GM12878 (cell line): ENCODE data around the gene CLDN16. TPM values are rescaled to one million over a fixed set of nuclear protein-coding genes. Genes with fewer than 3 reads are reported as not detected.

Source experiments
- ATAC-seq: fragments of 200-7000 bp; cut with Tn5 transposase; 3 replicates; pipeline ENCODE4 v1.9.1; 2020; ENCODE audit warnings: mild to moderate bottlenecking, moderate library complexity
- Bru-seq: library from RNA; stranded (reverse); fragments of 400-500 nt; gene quantifications from one replicate; lab custom pipeline; 2021; lab: Mats Ljungman, UMichigan
- BruChase-seq, 2 experiments: library from RNA; stranded (reverse); fragments of 400-500 nt; gene quantifications; one replicate each; lab custom pipeline; 2021; lab: Mats Ljungman, UMichigan
- BruUV-seq: library from RNA; stranded (reverse); fragments of 400-500 nt; replicated peaks from 2 replicates; lab custom pipeline; 2021; lab: Mats Ljungman, UMichigan
- CTCF ChIA-PET: fragments of 300-600 bp; sonication (Branson Sonifier 250); formaldehyde crosslinking; extraction: SDS; loops from one replicate; lab custom pipeline; 2021; ENCODE audit warnings: inconsistent platforms; lab: Yijun Ruan, JAX
- POLR2A ChIA-PET: fragments of 350-600 bp; formaldehyde crosslinking; extraction: SDS; loops from one replicate; lab custom pipeline; 2021; ENCODE audit warnings: inconsistent platforms; lab: Charles Lee
- RAD21 ChIA-PET: fragments of 300-600 bp; sonication (Branson Sonifier 250); formaldehyde crosslinking; loops from one replicate; lab custom pipeline; 2023; ENCODE audit warnings: antibody characterized with exemption; ENCODE audit not compliant: unreplicated experiment; lab: Charles Lee
- SMC1A ChIA-PET: fragments of 300-600 bp; sonication (Branson Sonifier 250); formaldehyde crosslinking; loops from one replicate; lab custom pipeline; 2023; ENCODE audit not compliant: unreplicated experiment, uncharacterized antibody; lab: Charles Lee
- DNase-seq: peaks from one replicate; pipeline ENCODE4 v3.0.0-alpha.2; 2011; ENCODE audit warnings: low read depth, low spot score
- FAIRE-seq: peaks from 3 replicates; lab custom pipeline; 2011; peaks lifted over from hg19 to GRCh38; lab: Jason Lieb, UNC
- H2AFZ ChIP-seq: 2 replicates; pipeline ENCODE4 v1.6.0; 2011; ENCODE audit warnings: low read depth, low read length, control low read depth; ENCODE audit not compliant: control insufficient read depth
- H3K27ac ChIP-seq: 2 replicates; pipeline ENCODE4 v1.5.1; 2011; ENCODE audit warnings: control low read depth; ENCODE audit not compliant: control insufficient read depth, insufficient read depth
- H3K27me3 ChIP-seq, 2 experiments: replicated peaks in 1 of 2; 2 replicates each; pipeline versions ENCODE4 v1.6.0 to v1.6.1; 2011; ENCODE audit warnings: low read length in 1 of 2; ENCODE audit not compliant: control insufficient read depth in 2 of 2, insufficient read depth in 2 of 2
- H3K36me3 ChIP-seq, 2 experiments: 2 replicates each; pipeline ENCODE4 v1.5.1; 2011; ENCODE audit warnings: low read length in 1 of 2; ENCODE audit not compliant: control insufficient read depth in 2 of 2, insufficient read depth in 2 of 2
- H3K4me1 ChIP-seq: 2 replicates; pipeline ENCODE4 v1.6.1; 2011; ENCODE audit warnings: mild to moderate bottlenecking, low read length, moderate library complexity, mixed read lengths; ENCODE audit not compliant: control insufficient read depth, insufficient read depth
- H3K4me2 ChIP-seq: 2 replicates; pipeline ENCODE4 v1.6.0; 2011; ENCODE audit warnings: control low read depth; ENCODE audit not compliant: control insufficient read depth, insufficient read depth
- H3K4me3 ChIP-seq: fragments of 200-600 bp; sonication (generic); 2 replicates; pipeline ENCODE4 v1.5.1; 2016
- H3K79me2 ChIP-seq: 2 replicates; pipeline ENCODE4 v1.6.0; 2011; ENCODE audit warnings: low read length; ENCODE audit not compliant: control insufficient read depth, insufficient read depth
- H3K9ac ChIP-seq: 2 replicates; pipeline ENCODE4 v1.8.0; 2011; ENCODE audit warnings: low read length, control low read depth, mixed read lengths; ENCODE audit not compliant: control insufficient read depth, insufficient read depth
- H3K9me3 ChIP-seq: replicated peaks from 3 replicates; pipeline ENCODE4 v1.5.1; 2011; ENCODE audit warnings: mild to moderate bottlenecking, low read length; ENCODE audit not compliant: control insufficient read depth, insufficient read depth
- H4K20me1 ChIP-seq: 2 replicates; pipeline ENCODE4 v1.6.0; 2011; ENCODE audit not compliant: control insufficient read depth, insufficient read depth
- BRCA1 ChIP-seq: IDR thresholded peaks from 2 replicates; pipeline ENCODE4 v1.6.1; 2011; ENCODE audit warnings: low read depth, low read length, improper control_type of control experiment
- CUX1 ChIP-seq: IDR thresholded peaks from 2 replicates; pipeline ENCODE4 v1.6.1; 2012; ENCODE audit warnings: improper control_type of control experiment, low read depth, low read length; ENCODE audit not compliant: insufficient replicate concordance
- E2F4 ChIP-seq: IDR thresholded peaks from 2 replicates; pipeline ENCODE4 v1.6.1; 2012; ENCODE audit warnings: low read depth, low read length, improper control_type of control experiment
- ETV6 ChIP-seq, 2 experiments: fragments of 450-650 bp in 1 of 2; IDR thresholded peaks in 1 of 2; conservative IDR thresholded peaks in 1 of 2; 2 replicates each; pipeline ENCODE4 v1.6.1; 2014; ENCODE audit warnings: antibody characterized with exemption in 1 of 2, borderline replicate concordance in 1 of 2, low read depth in 1 of 2, mild to moderate bottlenecking in 1 of 2, moderate library complexity in 1 of 2
- NFYB ChIP-seq: IDR thresholded peaks from 2 replicates; pipeline ENCODE4 v1.6.1; 2011; ENCODE audit warnings: low read depth, mild to moderate bottlenecking, low read length, improper control_type of control experiment, moderate library complexity; ENCODE audit not compliant: insufficient read depth
- ZBTB40 ChIP-seq: fragments of 450-650 bp; IDR thresholded peaks from 2 replicates; pipeline ENCODE4 v1.6.1; 2016; ENCODE audit warnings: mild to moderate bottlenecking, moderate library complexity, borderline replicate concordance
- WGBS: methylation state at CpG from one replicate; pipeline ENCODE4 v1.1.6; 2016; ENCODE audit warnings: low lambda C conversion rate; ENCODE audit not compliant: insufficient replicate concordance, insufficient coverage; ENCODE audit errors: missing lambda C conversion rate; 5-methylcytosine and 5-hydroxymethylcytosine counted together
- in situ Hi-C: fragments of 300-500 bp; cut with MboI; formaldehyde crosslinking; loops from 9 replicates; pipeline ENCODE4 v1.14.3; 2018; ENCODE audit warnings: mixed read lengths
- intact Hi-C: fragments of 100-400 bp; cut with micrococcal nuclease; formaldehyde crosslinking; loops from one replicate; pipeline ENCODE4 v1.14.2; 2022; ENCODE audit not compliant: unreplicated experiment
- long read RNA-seq, 2 experiments: library from polyadenylated mRNA; unstranded; transcript quantifications; one replicate each; pipeline ENCODE4 v2.0.0, GENCODE V29; 2019 to 2020
- polyA minus RNA-seq, 3 experiments: library from RNA; depleted of rRNA, polyadenylated mRNA; stranded (reverse); fragments of >200 nt; gene quantifications; 2 replicates each; pipeline ENCODE4 v1.2.3, GENCODE V29; 2011
- polyA plus RNA-seq, 11 experiments: library from polyadenylated mRNA; depleted of rRNA in 4 of 11; unstranded in 6 of 11; stranded (reverse) in 5 of 11; fragments of >200 nt; fragmentation: Nextera tagmentation in 4 of 11; fragmentation: Illumina TruSeq in 1 of 11; extraction: Ambion mirVana in 4 of 11; extraction: Trizol in 1 of 11; gene quantifications; 1 replicate in 1 of 11; 2 replicates in 10 of 11; pipeline versions ENCODE4 v1.2.1 to v1.2.3, GENCODE V29; 2011 to 2016; ENCODE audit warnings: inconsistent platforms in 2 of 11, missing spikeins in 2 of 11, low read depth in 1 of 11
- total RNA-seq, 4 experiments: library from RNA; depleted of rRNA in 3 of 4; stranded (reverse); fragments of >200 nt in 3 of 4; fragmentation: Illumina TruSeq in 1 of 4; extraction: Trizol in 1 of 4; gene quantifications; 2 replicates each; pipeline versions ENCODE4 v1.2.1 to v1.2.3, GENCODE V29; 2013 to 2021

Gene CLDN16
- 20.9 and 22.7 TPM in 2 replicates for total RNA-seq (2013; cell fraction: nucleolus; rRNA removed)
- total RNA-seq (2014; rRNA removed) (3.6 and 5.4 TPM in 2 replicates), total RNA-seq (2014; rRNA removed; fragmentation: Illumina TruSeq; extraction: Trizol) (4.3 and 4.9 TPM in 2 replicates), total RNA-seq (2021) (3.2 and 3.6 TPM in 2 replicates), polyA plus RNA-seq (2011; rRNA removed) (26.6 and 31.7 TPM in 2 replicates), polyA plus RNA-seq (2014; fragmentation: Illumina TruSeq; extraction: Trizol) (4.9 and 11.1 TPM in 2 replicates), polyA plus RNA-seq (2014; fragmentation: Nextera tagmentation; extraction: Ambion mirVana) (1 to 10 TPM; 3.2 to 3.6 TPM), polyA plus RNA-seq (2014; rRNA removed) (3.7 and 4.6 TPM in 2 replicates), polyA plus RNA-seq (2016; fragmentation: Nextera tagmentation; extraction: Ambion mirVana) (1 to 10 TPM; 4.2 to 4.4 TPM), polyA minus RNA-seq (2011; rRNA and poly(A)+ RNA removed) (13.3 and 15.7 TPM in 2 replicates), Bru-seq, nascent RNA (percentile 50 among the genes with signal in this experiment), BruChase-seq, experiment 1, labeled RNA remaining after a 6-hour chase (percentile 68 among the genes with signal in this experiment), BruChase-seq, experiment 2, labeled RNA remaining after a 2-hour chase (percentile 67 among the genes with signal in this experiment)
- polyA plus RNA-seq (2011; ENCODE audit: low read depth) = 0.56 TPM
- 10.6 and 11.5 TPM in 2 replicates for polyA plus RNA-seq (2011; cell fraction: cytosol; rRNA removed)
- 7.1 and 8.4 TPM in 2 replicates for polyA plus RNA-seq (2011; cell fraction: nucleus; rRNA removed)
- polyA plus RNA-seq (2012) = 0.30 and 0.69 TPM in 2 replicates
- 4.3 and 4.6 TPM in 2 replicates for polyA minus RNA-seq (2011; cell fraction: cytosol; rRNA and poly(A)+ RNA removed)
- 6.8 and 13.8 TPM in 2 replicates for polyA minus RNA-seq (2011; cell fraction: nucleus; rRNA and poly(A)+ RNA removed)
- long read RNA-seq, experiment 1, partial matches to known transcripts = 0 of 4 reads
- long read RNA-seq, experiment 1, other reads (novel, unspliced or antisense) = 4 of 4 reads
- long read RNA-seq, experiment 2, partial matches to known transcripts = 2 of 36 reads
- long read RNA-seq, experiment 2, other reads (novel, unspliced or antisense) = 33 of 36 reads

- Histone ChIP-seq H2AFZ (no peak within 1 kb of the TSS), H3K27me3 (no peaks in the 10 kb centered on the region), H3K4me2 (no peak within 1 kb of the TSS), H4K20me1 (no peaks in the 10 kb centered on the region), H3K4me1 (no peaks in the 10 kb centered on the region), H3K79me2 (no peaks in the 10 kb centered on the region), H3K4me3 (no peak within 1 kb of the TSS), H3K9me3 (no peaks in the 10 kb centered on the region), H3K27ac (no peak within 1 kb of the TSS), H3K9ac (no peak within 1 kb of the TSS), H3K36me3 (no peaks in the 10 kb centered on the region)
- 33% methylated on average over 12 of the region's 12 CpGs for WGBS
- no TSS peak for BruUV-seq
- DNase-seq (no peak), ATAC-seq (no peak), FAIRE-seq (no peak)
- POLR2A ChIA-PET = no interaction called here
- intact Hi-C loops = no loop called here
- CTCF ChIA-PET = interaction anchor here (1.2 to 3.2 kb wide), 5 partner anchors 15 to 428 kb away, joined by 3 to 12 read pairs (median 8); no protein-coding TSS in a partner anchor
- SMC1A ChIA-PET = interaction anchor here (0.6 to 2.0 kb wide), 7 partner anchors 15 to 1656 kb away, joined by 3 to 6 read pairs (median 3); no protein-coding TSS in a partner anchor
- in situ Hi-C loops = loop anchor here (10.0 kb wide), 1 partner anchor 423 kb away; no protein-coding TSS in a partner anchor
- RAD21 ChIA-PET = interaction anchor here (1.0 to 2.0 kb wide), 3 partner anchors 15 to 37 kb away, joined by 3 to 6 read pairs (median 3); no protein-coding TSS in a partner anchor
- TF ChIP-seq CUX1 (no peak), E2F4 (no peak), ZBTB40 (no peak), NFYB (no peak), ETV6 (conservative IDR thresholded peaks at IDR 0.05 in 1 of 2, IDR thresholded peaks at IDR 0.05 in 1 of 2; ENCODE audit: borderline replicate concordance in 1 of 2, low read depth in 1 of 2) (no peak), BRCA1 (no peak)
Observed at GRCh38 chr3:190387578-190388213, at the start of gene CLDN16. CLDN16 (plus strand) TSS chr3:190388163; CDS start chr3:190388330, 167 bp downstream.
